Endothelial cell of umbilical vein (primary cell): Measurements from ENCODE around the gene CTR9. TPM values are rescaled to one million over a fixed set of nuclear protein-coding genes. Genes with fewer than 3 reads are reported as not detected.

Experiments used
- BruUV-seq: library from RNA; stranded (reverse); fragments of 400-500 nt; replicated peaks from 2 replicates; lab custom pipeline; 2021; lab: Mats Ljungman, UMichigan
- CTCF ChIA-PET: fragments of 300-600, 350-600 bp; sonication (Branson Sonifier 250); formaldehyde crosslinking; loops from one replicate; lab custom pipeline; 2021; ENCODE audit warnings: antibody characterized with exemption, inconsistent platforms; lab: Charles Lee
- POLR2A ChIA-PET: fragments of 300-600, 350-600 bp; sonication (Branson Sonifier 250); formaldehyde crosslinking; loops from one replicate; lab custom pipeline; 2021; ENCODE audit warnings: antibody characterized with exemption, inconsistent platforms; lab: Charles Lee
- DNase-seq: peaks from one replicate; pipeline ENCODE4 v3.0.0-alpha.2; 2011; ENCODE audit warnings: low read depth, low spot score
- FAIRE-seq: peaks from 2 replicates; lab custom pipeline; 2011; peaks lifted over from hg19 to GRCh38; lab: Jason Lieb, UNC
- H2AFZ ChIP-seq: 2 replicates; pipeline ENCODE4 v1.6.0; 2012; ENCODE audit warnings: low read depth, low read length, control low read depth, inconsistent platforms
- H3K27ac ChIP-seq: 2 replicates; pipeline ENCODE4 v1.5.1; 2011; ENCODE audit warnings: low read depth, mild to moderate bottlenecking, control low read depth, low read length, moderate library complexity; ENCODE audit not compliant: insufficient read depth
- H3K27me3 ChIP-seq, 2 experiments: 2 replicates each; pipeline versions ENCODE4 v1.6.0 to v1.6.1; 2011; ENCODE audit warnings: low read length in 2 of 2, mixed read lengths in 1 of 2; ENCODE audit not compliant: control insufficient read depth in 2 of 2, insufficient read depth in 2 of 2
- H3K36me3 ChIP-seq, 2 experiments: 2 replicates in 1 of 2; 3 replicates in 1 of 2; pipeline ENCODE4 v1.5.1; 2011; ENCODE audit warnings: low read length in 2 of 2, mild to moderate bottlenecking in 1 of 2, moderate library complexity in 1 of 2; ENCODE audit not compliant: control insufficient read depth in 2 of 2, insufficient read depth in 2 of 2; ENCODE audit errors: extremely low read depth in 1 of 2
- H3K4me1 ChIP-seq: 3 replicates; pipeline ENCODE4 v1.5.1; 2011; ENCODE audit warnings: mild to moderate bottlenecking, low read length; ENCODE audit not compliant: control insufficient read depth, insufficient read depth; ENCODE audit errors: extremely low read depth
- H3K4me2 ChIP-seq: 2 replicates; pipeline ENCODE4 v1.6.1; 2011; ENCODE audit warnings: low read length, control low read depth, mixed read lengths; ENCODE audit not compliant: insufficient read depth
- H3K4me3 ChIP-seq, 3 experiments: fragments of 200-600 bp in 1 of 3; sonication (generic), shearing (Covaris generic) in 1 of 3; replicated peaks in 1 of 3; 2 replicates each; pipeline ENCODE4 v1.5.1; 2011 to 2016; ENCODE audit warnings: control low read depth in 3 of 3, low read length in 3 of 3, mild to moderate bottlenecking in 2 of 3, inconsistent platforms in 1 of 3, low read depth in 1 of 3, moderate library complexity in 1 of 3; ENCODE audit not compliant: insufficient read depth in 1 of 3
- H3K79me2 ChIP-seq: 2 replicates; pipeline ENCODE4 v1.6.0; 2012; ENCODE audit warnings: low read length, inconsistent platforms; ENCODE audit not compliant: control insufficient read depth, insufficient read depth
- H3K9ac ChIP-seq: replicated peaks from 2 replicates; pipeline ENCODE3; 2011; ENCODE audit warnings: low read length, control low read depth; ENCODE audit not compliant: insufficient read depth; ENCODE audit errors: extremely low read depth
- H3K9me1 ChIP-seq: replicated peaks from 3 replicates; pipeline ENCODE4 v1.6.0; 2011; ENCODE audit warnings: mild to moderate bottlenecking, low read length; ENCODE audit not compliant: control insufficient read depth, insufficient read depth; ENCODE audit errors: extremely low read depth
- H3K9me3 ChIP-seq: replicated peaks from 2 replicates; pipeline ENCODE4 v1.5.1; 2012; ENCODE audit warnings: low read length, inconsistent platforms; ENCODE audit not compliant: control insufficient read depth, insufficient read depth
- H4K20me1 ChIP-seq: replicated peaks from 2 replicates; pipeline ENCODE3; 2011; ENCODE audit warnings: mild to moderate bottlenecking, low read length; ENCODE audit not compliant: control insufficient read depth, insufficient read depth; ENCODE audit errors: extremely low read depth
- CTCF ChIP-seq, 2 donors: IDR thresholded peaks; 1 replicate in 1 of 2; 2 replicates in 1 of 2; pipeline ENCODE4 v1.5.1; 2011; ENCODE audit warnings: low read length in 2 of 2, mild to moderate bottlenecking in 2 of 2, moderate library complexity in 2 of 2, control low read depth in 1 of 2, inconsistent platforms in 1 of 2, low read depth in 1 of 2; ENCODE audit not compliant: insufficient read depth in 1 of 2; ENCODE audit errors: extremely low read depth in 1 of 2
- EZH2 ChIP-seq: IDR thresholded peaks from 2 replicates; pipeline ENCODE4 v1.6.1; 2012; ENCODE audit warnings: borderline replicate concordance, low read depth, mild to moderate bottlenecking, moderate library complexity, low read length, inconsistent platforms; ENCODE audit not compliant: severe bottlenecking
- FOS ChIP-seq: IDR thresholded peaks from 2 replicates; pipeline ENCODE4 v1.6.1; 2011; ENCODE audit warnings: mild to moderate bottlenecking, low read length, moderate library complexity, borderline replicate concordance; ENCODE audit not compliant: insufficient read depth
- GATA2 ChIP-seq: IDR thresholded peaks from 2 replicates; pipeline ENCODE4 v1.7.0; 2011; ENCODE audit warnings: low read depth, mild to moderate bottlenecking, moderate library complexity, mixed read lengths, low read length; ENCODE audit not compliant: insufficient read length, insufficient read depth
- JUN ChIP-seq: IDR thresholded peaks from 2 replicates; pipeline ENCODE4 v1.6.1; 2011; ENCODE audit warnings: borderline replicate concordance, low read depth; ENCODE audit not compliant: insufficient read length, insufficient read depth
- MYC ChIP-seq: IDR thresholded peaks from one replicate; pipeline ENCODE4 v1.6.1; 2011; ENCODE audit warnings: mild to moderate bottlenecking, low read depth, low read length
- POLR2A ChIP-seq: IDR thresholded peaks from 2 replicates; pipeline ENCODE4 v1.6.1; 2012; ENCODE audit warnings: low read depth, mild to moderate bottlenecking, control low read depth, low read length
- POLR2AphosphoS5 ChIP-seq: IDR thresholded peaks from 2 replicates; pipeline ENCODE4 v1.6.1; 2012; ENCODE audit warnings: low read depth, mild to moderate bottlenecking, control low read depth, low read length, moderate library complexity; ENCODE audit not compliant: insufficient read depth
- dilution Hi-C: fragments of 300-500 bp; cut with MboI; formaldehyde crosslinking; loops from one replicate; pipeline ENCODE4 v1.15.0; 2019; ENCODE audit warnings: low sequenced_read_pairs; ENCODE audit not compliant: extremely low pct_ligation_motif_present
- intact Hi-C: fragments of 100-400 bp; cut with micrococcal nuclease; formaldehyde crosslinking; loops from one replicate; pipeline ENCODE4 v1.10.0; 2022
- polyA plus RNA-seq, 4 experiments: library from polyadenylated mRNA; depleted of rRNA in 3 of 4; stranded (reverse) in 3 of 4; unstranded in 1 of 4; fragments of >200 nt; gene quantifications; 2 replicates each; pipeline versions ENCODE4 v1.2.1 to v1.2.3, GENCODE V29; 2011 to 2012; ENCODE audit warnings: missing spikeins in 1 of 4
- total RNA-seq: library from RNA; stranded (reverse); gene quantifications from 2 replicates; pipeline ENCODE4 v1.2.3, GENCODE V29; 2021
- TF ChIP-seq, protein P1 (sequence below): IDR thresholded peaks from 2 replicates; pipeline ENCODE4 v1.6.1; 2011; ENCODE audit not compliant: insufficient read depth, insufficient read length

Gene CTR9
- total and polyA plus RNA-seq, 2 donors (not counting 3 experiments of a cell fraction or from before 2014, with no cell fraction given): 7.5 to 33.2 TPM

DNA sequence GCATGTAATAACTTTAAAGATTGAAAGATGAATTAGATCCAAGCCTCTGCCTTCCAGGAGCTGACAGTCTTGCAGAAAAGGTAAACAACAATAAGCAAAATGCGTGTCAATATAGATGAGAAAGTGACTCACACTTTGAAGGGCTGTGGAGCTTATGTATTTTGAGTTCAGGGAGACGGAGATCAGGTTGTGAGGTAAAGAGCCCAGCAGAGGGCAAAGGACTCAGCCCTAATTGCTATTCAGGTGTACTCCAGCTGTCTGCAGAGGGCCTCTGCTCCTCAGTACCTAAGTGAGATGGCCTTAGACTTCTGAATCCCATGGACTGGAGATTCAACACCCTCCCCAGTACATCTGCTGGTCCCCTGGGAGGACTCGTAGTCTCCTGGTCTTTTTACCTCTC is 22.9 kb upstream of the CTR9 start:
- Histone ChIP-seq H3K9me1 (no peaks in the 10 kb centered on the region), H3K4me3 (no peak overlapping the region), H3K27me3 (peaks cover 9 to 16% of the 10 kb centered on the region in 2 experiments), H3K9ac (no peak overlapping the region), H3K36me3 (no peaks in the 10 kb centered on the region), H3K27ac (no peak overlapping the region), H4K20me1 (no peaks in the 10 kb centered on the region), H3K9me3 (no peaks in the 10 kb centered on the region), H3K4me2 (no peak overlapping the region), H2AFZ (no peak overlapping the region), H3K4me1 (no peaks in the 10 kb centered on the region), H3K79me2 (no peaks in the 10 kb centered on the region)
- intact Hi-C loops: no loop called here
- dilution Hi-C loops: no loop called here
- DNase-seq (no peak), FAIRE-seq (no peak)
- TF ChIP-seq POLR2AphosphoS5 (no peak), FOS (no peak), GATA2 (no peak), POLR2A (no peak)
- TF ChIP-seq, protein P1, sequence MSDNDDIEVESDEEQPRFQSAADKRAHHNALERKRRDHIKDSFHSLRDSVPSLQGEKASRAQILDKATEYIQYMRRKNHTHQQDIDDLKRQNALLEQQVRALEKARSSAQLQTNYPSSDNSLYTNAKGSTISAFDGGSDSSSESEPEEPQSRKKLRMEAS: no peak
- POLR2A ChIA-PET: interaction anchor here (0.6 kb wide), 1 partner anchor 68 kb away, joined by 3 read pairs; no protein-coding TSS in a partner anchor
- no TSS peak for BruUV-seq
- CTCF ChIA-PET: interaction anchor here (1.1 to 2.7 kb wide), 2 partner anchors 20 to 322 kb away, joined by 4 to 8 read pairs; no protein-coding TSS in a partner anchor

GRCh38 chr11:10728789-10729472 is 22.1 kb upstream of the CTR9 start:
- Histone ChIP-seq H3K4me1 (no peaks in the 10 kb centered on the region), H3K9me1 (no peaks in the 10 kb centered on the region), H3K9ac (no peak overlapping the region), H3K4me2 (no peak overlapping the region), H3K79me2 (no peaks in the 10 kb centered on the region), H3K9me3 (no peaks in the 10 kb centered on the region), H4K20me1 (no peaks in the 10 kb centered on the region), H2AFZ (no peak overlapping the region), H3K36me3 (no peaks in the 10 kb centered on the region), H3K4me3 (no peak overlapping the region), H3K27me3 (peaks cover 9 to 16% of the 10 kb centered on the region in 2 experiments), H3K27ac (no peak overlapping the region)
- CTCF ChIA-PET: interaction anchor here (1.1 kb wide), 1 partner anchor 11 kb away, joined by 3 read pairs; no protein-coding TSS in a partner anchor
- POLR2A ChIA-PET: no interaction called here
- no peak for DNase-seq
- intact Hi-C loops (no loop called here), dilution Hi-C loops (no loop called here)
- no TSS peak for BruUV-seq
- no peak for TF ChIP-seq FOS
- TF ChIP-seq POLR2A: no peak
- no peak for TF ChIP-seq CTCF (IDR thresholded peaks at IDR 0.05; ENCODE audit: extremely low read depth in 1 of 2, insufficient read depth in 1 of 2, low read depth in 1 of 2, low read length in 2 of 2)
- no peak for TF ChIP-seq GATA2
- no peak for TF ChIP-seq EZH2
- no peak for TF ChIP-seq POLR2AphosphoS5
- TF ChIP-seq JUN: no peak
- no peak for TF ChIP-seq MYC
- FAIRE-seq: no peak
